Skin epidermis (tissue), 12 donors: ENCODE results near the gene IQSEC1.

Experiments
- H3K27ac ChIP-seq, 21 experiments: fragments of 200-600 bp; sonication (generic) in 11 of 21; one replicate each; pipeline ENCODE4 v1.5.0; 2020; ENCODE audit warnings: mild to moderate bottlenecking in 3 of 21, inconsistent platforms in 2 of 21, moderate library complexity in 2 of 21
- H3K4me3 ChIP-seq, 7 experiments: fragments of 200-600 bp; sonication (generic) in 2 of 7; one replicate each; pipeline ENCODE4 v1.5.0; 2020; ENCODE audit warnings: inconsistent platforms in 2 of 7, mild to moderate bottlenecking in 2 of 7, moderate library complexity in 1 of 7

The IQSEC1 gene

DNA sequence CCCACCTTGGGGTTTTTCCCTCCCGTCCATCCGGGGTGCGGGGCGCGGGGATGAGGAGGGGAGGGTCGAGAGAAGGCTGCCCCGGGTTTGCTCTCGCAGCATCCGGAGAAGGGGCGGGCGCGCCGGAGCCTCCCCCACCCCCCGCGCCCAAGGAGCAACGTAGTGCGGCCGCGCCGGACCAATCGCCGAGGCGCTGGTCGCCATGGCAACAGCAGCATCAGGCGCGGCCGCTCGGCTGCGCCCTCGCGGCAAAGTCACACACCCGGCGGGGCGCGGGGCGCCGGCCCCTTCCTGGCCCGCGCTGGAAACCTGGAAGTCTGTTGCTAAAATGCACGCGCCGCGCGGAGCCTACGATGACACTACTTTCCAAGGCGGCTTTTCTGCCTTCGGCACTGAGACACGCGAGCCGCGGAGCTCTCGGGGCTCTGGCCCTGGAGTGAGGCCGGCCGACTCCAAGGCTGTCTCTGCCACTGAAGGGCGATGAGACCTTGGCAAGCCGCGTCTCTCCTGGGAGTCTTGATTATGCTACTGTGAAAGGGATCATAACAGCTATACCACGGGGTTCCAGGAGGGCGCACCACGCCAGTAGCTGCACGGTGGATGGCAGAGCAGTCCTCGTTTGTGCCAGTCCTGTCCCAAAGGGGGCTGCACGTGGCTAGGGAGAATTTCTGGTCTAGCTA, at the start of gene IQSEC1:
Gene IQSEC1 (minus strand): TSS at position 104 of the 680 bp plus-strand sequence. CDS start 415 bp downstream, outside the sequence.
- Histone ChIP-seq H3K27ac (peak within 1 kb of the TSS in 1 of 21 experiments; percentile 35), H3K4me3 (peak within 1 kb of the TSS in 5 of 7 experiments; percentile 2 to 29 (median 15))

- no peak overlapping the region for H3K4me3 ChIP-seq
- H3K27ac ChIP-seq, result no peak overlapping the region
Observed at GRCh38 chr3:13122081-13123012, 49.1 kb upstream of the IQSEC1 start.

GRCh38 chr3:13121553-13122001, 48.3 kb upstream of the IQSEC1 start:
- Histone ChIP-seq H3K4me3 (no peak overlapping the region), H3K27ac (no peak overlapping the region)

DNA sequence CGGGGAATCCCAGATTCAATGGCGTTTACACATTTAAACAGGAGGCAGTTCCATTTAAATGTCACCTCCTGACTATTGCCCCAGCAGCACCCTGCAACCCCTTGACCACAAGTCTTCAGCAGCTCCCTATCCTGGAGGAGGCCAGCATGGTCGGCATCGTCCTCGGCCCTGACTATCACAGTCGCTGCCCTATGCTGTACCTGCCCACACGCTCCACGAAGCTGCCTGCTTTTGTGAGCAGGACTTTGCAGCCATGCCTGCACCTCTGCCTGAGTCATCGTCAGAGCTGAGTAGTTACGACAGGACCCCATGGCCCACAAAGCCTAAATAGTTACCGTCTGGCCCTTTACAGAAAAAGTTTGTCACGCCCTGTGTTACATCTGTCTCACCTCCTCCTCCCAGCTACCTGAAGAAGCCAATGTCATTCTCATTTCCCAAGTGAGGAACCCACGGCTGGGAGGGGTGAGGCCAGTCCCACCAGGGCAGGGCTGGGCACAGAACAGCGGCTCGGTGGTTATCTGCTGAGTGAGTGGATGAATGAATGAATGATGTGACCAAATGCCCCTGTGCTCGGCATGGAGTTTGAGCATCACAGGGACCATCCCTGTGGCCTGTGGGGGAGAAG, 47.8 kb upstream of the IQSEC1 start:
- H3K4me3 ChIP-seq, result no peak overlapping the region
- H3K27ac ChIP-seq, result no peak overlapping the region

DNA sequence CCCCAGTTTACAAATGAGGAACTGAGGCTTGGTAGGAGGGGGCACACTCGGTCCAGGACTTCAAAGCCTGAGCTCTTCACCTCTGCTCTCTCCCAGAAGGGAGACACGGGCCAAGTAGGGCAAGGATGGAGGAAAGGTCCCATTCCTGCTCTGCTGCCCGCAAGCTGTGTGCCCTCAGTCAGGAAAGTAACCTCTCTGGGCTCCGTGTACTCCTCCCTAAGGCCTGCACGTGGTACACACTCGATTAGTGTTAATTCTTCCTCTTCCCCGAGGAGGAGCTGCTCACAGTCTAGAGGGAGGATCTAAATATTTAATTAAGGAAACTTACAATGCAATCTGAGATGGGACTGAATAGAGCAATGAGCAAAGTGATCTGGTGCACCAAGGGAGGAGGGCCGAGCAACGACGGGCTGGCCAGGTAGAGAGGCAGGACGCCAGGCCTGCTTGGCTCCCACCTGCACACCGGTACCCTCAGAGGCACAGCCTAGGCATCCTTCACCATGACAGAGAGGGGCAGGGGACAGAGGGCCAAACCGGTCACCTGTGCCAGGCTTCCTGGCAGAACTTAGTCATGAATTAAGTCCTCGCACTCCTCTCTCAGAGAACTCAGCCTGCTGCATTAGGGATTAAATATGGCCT, 47.2 kb upstream of the IQSEC1 start:
- Histone ChIP-seq H3K4me3 (no peak overlapping the region), H3K27ac (no peak overlapping the region)

DNA sequence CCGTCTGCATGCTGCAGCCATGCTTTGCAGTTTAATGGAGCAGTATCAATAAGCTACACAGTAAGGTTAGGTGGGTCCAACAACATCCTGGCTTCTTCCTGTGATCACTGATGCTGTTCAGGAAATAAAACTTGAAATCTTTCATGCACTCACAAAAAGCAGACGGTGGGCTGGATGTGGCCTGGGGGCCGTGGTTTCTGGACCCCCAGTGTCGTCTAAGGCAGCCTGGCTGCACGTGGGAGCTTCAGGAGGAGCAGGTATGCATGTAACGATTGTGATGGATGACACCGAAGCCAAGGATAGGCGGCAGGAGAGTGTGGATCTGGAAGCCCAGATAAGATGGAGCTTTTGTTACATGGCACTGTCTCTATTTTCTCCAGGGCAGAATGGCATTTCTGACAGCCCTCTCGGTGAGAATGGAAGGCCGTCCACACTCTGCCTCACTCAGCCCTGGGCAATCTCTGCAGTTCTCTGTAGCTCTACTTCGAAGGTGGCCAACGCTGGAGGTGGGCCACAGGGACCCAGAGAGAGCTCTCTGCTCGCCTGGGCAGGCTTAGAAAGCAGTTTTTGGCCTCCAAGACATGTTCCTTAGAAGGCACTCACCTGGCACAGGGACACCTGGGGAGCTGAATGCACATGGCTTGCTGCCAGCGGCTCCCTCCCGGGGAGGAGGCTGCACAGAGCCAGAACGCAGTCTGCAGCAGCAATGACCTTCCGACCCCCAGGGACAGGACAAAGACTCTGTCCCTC, 46.4 kb upstream of the IQSEC1 start:
- H3K4me3 ChIP-seq, result no peak overlapping the region
- H3K27ac ChIP-seq, result no peak overlapping the region

GRCh38 chr3:13116426-13116825, 43.2 kb upstream of the IQSEC1 start:
- no peak overlapping the region for H3K27ac ChIP-seq
- no peak overlapping the region for H3K4me3 ChIP-seq

DNA sequence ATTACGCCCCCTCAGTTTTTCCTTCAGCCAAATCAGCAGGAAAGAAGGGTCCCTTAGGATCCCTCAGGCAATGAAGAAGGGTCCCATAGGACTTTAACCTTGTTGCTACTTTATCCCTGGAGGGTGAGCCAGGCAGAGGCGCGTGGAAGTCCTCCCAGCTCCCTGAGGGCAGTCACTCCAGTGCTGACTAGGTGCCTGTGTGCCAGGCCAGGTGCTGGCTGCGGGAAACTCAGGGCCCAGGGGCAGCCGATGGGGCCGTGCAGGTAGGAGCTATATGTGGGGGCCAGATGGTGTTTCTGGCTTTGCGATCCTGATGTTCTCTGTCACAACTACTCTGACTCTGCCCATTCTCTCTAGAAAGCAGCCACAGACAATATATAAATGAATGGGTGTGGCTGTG, 42.8 kb upstream of the IQSEC1 start:
- Histone ChIP-seq H3K4me3 (no peak overlapping the region), H3K27ac (no peak overlapping the region)

GRCh38 chr3:13115576-13115910, 42.3 kb upstream of the IQSEC1 start:
- Histone ChIP-seq H3K4me3 (no peak overlapping the region), H3K27ac (no peak overlapping the region)

DNA sequence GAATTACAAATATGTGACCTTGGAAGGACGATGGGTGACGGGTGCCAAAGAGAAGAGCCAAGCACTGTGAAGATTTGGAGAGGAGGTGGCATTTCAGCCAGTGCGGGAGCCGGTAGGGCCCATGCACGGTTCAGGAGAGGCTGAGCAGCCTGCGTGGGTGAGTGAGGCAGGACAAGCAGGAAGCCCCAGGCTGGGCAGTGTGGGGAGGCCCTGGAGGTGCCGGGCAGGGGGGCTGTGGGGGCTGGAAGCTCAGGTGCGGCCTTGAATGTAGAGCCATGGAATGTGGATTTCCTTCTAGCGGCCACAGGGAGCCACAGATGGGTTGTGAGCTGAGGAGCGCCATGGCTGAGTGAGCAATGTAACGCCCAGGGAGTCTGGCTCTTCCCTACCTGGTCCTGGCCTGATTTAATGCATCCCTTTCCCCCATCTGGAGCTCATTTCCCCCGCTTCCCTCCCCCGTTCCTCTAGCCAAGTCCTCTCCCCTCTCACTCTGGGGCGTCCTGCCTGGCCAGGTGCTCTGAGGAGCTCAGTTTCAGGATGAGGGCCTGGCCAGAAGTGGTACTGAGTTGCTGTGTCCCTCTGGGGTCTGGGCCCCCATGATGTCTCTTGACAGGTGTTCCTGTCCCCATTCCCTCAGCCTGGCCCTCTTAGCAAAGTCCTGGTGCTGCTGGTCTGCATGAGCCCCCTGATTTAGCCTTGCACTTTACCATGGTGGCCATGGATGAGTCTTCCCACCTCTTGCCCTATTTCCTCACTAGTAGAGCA, 41.8 kb upstream of the IQSEC1 start:
- Histone ChIP-seq H3K4me3 (no peak overlapping the region), H3K27ac (no peak overlapping the region)

- no peak overlapping the region for H3K4me3 ChIP-seq
- no peak overlapping the region for H3K27ac ChIP-seq
Observed at GRCh38 chr3:13113346-13114330, 40.4 kb upstream of the IQSEC1 start.

DNA sequence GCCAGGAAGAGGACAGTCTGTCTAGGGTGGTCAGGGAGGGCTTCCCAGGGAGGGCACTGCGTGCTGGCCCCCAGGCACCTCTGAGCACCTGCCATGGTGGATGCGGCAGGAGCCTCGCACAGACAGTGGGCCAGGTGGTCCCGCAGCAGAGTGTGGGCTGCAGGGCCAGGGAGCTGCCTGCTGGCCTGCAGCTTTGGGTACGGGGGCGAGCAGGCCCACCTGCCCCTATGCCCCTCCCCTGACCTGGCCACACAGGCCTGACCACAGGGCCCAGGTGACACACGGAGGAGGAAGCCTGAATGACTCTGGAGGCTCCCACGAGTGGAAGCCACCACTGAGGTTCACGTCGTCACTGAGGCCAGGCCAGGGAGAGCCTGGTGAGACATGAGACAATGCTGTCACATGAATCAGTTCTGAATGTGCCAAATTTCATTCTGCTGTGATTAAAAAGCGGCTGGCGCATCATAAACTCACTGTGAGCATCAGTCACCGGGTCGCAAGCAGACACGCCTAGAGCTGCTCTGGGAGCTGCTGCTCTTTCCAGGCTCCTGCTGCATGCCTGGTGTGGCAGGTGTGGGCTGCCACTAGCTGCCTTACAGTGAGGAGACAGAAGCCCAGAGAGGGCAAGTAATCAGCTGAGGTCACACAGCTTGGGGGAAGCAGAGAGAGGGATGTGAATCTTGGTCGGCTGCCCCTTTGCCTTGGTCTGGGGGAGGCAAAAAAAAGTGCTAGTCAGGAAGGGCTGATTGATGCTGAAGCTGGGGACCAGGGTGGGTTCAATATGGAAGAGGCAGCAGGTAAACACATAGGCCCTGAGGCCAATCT, 39.5 kb upstream of the IQSEC1 start:
- Histone ChIP-seq H3K4me3 (no peak overlapping the region), H3K27ac (peak overlapping the region in 1 of 21 experiments; percentile 25)

DNA sequence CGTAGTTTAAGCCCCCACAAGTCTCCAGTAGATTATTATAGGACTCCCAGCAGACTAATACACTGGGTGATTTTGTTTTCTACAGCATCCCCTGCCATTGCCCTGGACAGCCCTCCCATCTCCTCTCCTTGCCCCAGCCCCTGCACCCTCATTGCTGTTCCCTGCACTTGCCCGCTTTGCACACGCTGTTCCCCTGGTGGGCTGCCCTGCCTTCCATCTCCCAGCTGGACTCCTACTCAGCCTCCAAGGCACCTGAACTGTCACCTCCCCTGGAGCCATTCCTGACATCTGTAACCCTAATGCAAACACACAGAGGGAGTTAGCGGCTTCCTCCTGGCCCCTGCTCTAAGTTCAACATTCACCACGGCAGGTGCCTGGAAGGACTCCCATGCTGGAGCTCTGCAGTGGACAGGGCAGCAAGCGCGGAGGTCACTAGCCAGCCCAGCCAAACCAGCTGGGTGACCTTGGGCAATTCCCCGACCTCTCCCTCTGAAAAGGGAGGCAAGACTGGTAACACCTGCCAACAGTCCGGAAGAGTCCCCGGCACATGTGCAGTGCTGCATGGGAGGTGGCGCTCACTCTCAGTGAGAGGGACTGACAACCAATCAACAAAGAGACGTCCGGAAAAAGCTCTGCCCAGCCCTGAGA, 38.8 kb upstream of the IQSEC1 start:
- Histone ChIP-seq H3K27ac (peak overlapping the region in 1 of 21 experiments; percentile 25), H3K4me3 (no peak overlapping the region)

GRCh38 chr3:13111173-13111872, 38.1 kb upstream of the IQSEC1 start:
- peak overlapping the region in 1 of 21 experiments; percentile 51 for H3K27ac ChIP-seq
- no peak overlapping the region for H3K4me3 ChIP-seq

DNA sequence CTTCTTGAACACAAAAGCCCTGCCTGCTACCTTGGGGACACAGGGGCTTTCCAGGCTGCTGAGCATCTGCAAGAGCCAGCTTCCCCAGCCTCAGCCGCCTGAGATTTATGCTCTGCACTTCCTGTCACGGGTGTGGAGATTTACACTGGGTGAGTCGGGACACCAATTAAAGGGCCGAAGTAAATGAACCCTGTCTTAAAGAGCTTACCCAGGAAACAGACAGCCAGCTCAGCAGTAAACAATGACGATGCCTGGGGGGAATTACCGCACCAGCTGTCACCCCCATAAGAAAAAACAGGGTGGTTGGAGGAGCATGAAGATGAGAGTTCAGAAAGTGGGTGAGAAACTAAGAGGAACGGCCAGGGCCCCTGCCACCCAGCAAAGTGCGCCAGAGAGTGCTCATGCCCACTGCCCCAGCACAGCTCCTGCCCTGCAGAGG, 37.5 kb upstream of the IQSEC1 start:
- H3K27ac ChIP-seq, result peak overlapping the region in 2 of 21 experiments; percentile 20 to 51

More for the DNA sequence above, 37.5 kb upstream of the IQSEC1 start:
- H3K4me3 ChIP-seq, result no peak overlapping the region
